CD4-positive, alpha-beta T cell treated with Interleukin-21 for 1 hour (primary cell): ENCODE results near the gene FAIM.
"Not testable (repeated sequence)": the region's sequence is repeated elsewhere in the genome, so short reads cannot be mapped to it uniquely, and the experiment has no call there.

Experiments used
- DNase-seq: peaks from one replicate; pipeline ENCODE4 v3.0.0-alpha.2; 2020

Gene FAIM

GRCh38 chr3:138604106-138604595 lies 4.4 kb upstream of the FAIM start:
- not testable (repeated sequence) for DNase-seq

GRCh38 chr3:138609898-138610266 lies 1.3 kb downstream of the FAIM start:
- no peak for DNase-seq

GRCh38 chr3:138615462-138615861 lies 6.9 kb downstream of the FAIM start:
- no peak for DNase-seq

- DNase-seq = no peak
Observed at GRCh38 chr3:138620431-138620830, 11.9 kb downstream of the FAIM start.

- no peak for DNase-seq
Observed at GRCh38 chr3:138624518-138624917, 15.9 kb downstream of the FAIM start.

GRCh38 chr3:138625707-138626365 lies 17.3 kb downstream of the FAIM start:
- no peak for DNase-seq

DNA sequence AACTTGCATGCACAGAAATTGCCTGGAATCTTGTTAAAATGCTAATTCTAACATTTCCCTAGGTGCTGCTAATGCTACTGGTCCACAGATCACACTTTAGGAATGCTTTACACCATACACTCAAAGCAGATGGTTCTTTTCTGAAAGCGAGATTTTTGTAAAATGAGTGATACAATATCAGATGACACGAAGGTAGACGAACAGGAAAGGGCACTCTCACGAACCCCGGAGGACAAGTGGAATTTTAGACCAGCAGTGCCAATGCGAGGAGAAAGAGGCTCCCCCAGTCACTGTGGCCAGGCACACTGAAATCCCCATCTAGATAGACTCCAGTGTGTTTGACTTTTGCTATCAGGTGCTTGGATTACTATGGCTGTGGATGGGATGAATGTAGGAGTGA lies 21.0 kb downstream of the FAIM start:
- no peak for DNase-seq

GRCh38 chr3:138638641-138639040 lies 30.1 kb downstream of the FAIM start:
- DNase-seq = no peak

DNA sequence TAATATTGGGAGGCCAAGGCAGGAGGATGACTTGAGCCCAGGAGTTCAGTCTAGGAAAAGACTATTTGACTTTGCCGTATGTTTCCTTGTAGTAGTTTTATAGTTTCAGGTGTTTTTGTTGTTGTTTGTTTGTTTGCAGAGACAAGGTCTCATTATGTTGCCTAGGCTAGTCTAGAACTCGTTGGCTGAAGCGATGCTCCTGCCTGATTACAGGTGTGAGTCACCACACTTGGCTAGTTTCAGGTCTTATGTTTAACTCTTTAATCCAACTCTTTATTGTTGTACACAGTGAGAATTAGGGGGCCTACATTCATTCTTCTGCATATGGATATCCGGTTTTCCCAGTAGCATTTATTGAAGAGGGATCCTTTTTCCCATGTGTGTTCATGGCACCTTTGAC lies 32.0 kb downstream of the FAIM start:
- no peak for DNase-seq

DNA sequence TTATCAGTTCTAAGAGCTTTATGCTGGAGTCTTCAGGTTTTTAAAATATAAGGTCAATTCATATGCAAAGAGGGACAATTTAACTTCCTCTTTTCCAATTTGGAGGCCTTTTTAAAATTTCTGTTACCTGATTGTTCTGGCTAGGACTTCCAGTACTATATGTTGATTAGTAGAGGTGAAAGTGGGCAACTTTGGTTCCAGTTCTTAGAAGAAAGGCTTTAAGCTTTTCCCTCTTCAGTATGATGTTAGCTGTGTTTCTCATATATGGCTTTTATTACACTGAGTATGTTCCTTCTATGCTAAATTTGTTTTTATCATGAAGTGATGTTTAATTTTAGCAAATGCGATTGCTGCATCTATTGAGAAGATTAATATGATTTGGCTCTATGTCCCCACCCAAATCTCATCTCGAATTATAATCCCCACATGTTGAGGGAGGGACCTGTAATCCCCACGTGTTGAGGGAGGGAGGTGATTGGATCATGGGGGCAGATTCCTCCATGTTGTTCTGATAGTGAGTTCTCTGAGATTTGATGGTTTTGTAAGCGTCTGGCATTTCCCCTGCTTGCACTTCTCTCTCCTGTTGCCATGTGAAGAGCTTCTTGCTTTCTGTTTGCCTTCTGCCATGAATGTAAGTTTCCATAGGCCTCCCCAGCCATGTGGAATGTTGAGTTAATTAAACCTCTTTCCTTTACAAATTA lies 33.8 kb downstream of the FAIM start:
- no peak for DNase-seq

DNA sequence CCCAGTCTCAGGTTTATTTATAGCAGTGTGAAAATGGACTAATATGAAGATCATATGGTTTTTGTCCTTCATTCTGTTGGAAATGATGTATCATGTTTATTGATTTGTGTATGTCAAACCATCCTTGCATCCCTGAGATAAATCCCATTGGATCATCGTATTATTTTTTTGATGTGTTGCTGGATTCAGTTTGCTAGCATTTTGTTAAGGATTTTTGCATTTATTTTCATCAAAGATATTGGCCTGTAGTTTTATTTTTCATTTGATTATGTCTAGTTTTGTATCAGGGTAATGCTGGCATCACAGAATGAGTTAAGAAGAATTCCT lies 34.3 kb downstream of the FAIM start:
- DNase-seq = no peak

DNA sequence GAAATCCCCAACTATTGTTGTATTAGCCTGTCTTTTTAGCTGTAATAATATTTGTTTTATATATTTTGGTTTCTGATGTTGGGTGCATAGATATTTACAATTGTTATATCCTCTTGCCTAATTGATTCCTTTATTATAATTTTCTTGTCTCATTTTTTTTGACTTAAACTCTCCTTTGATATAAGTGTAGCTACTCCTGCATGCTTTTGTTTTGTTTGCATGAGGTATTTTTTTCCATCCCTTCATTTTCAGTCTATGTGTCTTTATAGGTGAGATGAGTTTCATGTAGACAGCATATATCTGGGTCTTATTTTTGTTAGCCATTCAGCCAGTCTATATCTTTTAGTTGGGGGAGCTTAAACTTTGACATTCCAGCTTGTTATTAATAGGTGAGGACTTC lies 37.4 kb downstream of the FAIM start:
- DNase-seq = no peak

- no peak for DNase-seq
Observed at GRCh38 chr3:138646513-138646912, 37.9 kb downstream of the FAIM start.

GRCh38 chr3:138649134-138649533 lies 40.6 kb downstream of the FAIM start:
- no peak for DNase-seq

GRCh38 chr3:138653567-138653966 lies 45.0 kb downstream of the FAIM start:
- DNase-seq = no peak

DNA sequence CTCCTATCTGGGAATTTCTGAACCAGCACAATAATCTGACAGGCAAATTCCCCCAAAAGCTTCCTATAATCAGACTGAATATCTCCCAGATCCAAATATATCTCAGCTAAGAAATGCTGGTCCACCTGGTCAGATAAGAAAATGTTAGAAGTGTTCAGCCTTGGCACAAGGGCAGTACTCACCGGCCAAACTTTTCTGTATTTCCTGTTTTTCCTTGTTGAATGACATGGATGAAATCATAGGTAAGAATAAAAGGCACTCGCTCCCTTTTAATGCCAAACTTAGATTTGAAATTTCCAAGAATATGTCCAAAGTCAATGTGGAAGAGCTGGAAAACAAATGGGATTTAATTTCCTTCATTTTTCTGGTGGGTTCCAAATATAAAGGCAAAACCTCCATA lies 48.9 kb downstream of the FAIM start:
- no peak for DNase-seq

GRCh38 chr3:138668107-138668506 lies 59.5 kb downstream of the FAIM start:
- DNase-seq = no peak

DNA sequence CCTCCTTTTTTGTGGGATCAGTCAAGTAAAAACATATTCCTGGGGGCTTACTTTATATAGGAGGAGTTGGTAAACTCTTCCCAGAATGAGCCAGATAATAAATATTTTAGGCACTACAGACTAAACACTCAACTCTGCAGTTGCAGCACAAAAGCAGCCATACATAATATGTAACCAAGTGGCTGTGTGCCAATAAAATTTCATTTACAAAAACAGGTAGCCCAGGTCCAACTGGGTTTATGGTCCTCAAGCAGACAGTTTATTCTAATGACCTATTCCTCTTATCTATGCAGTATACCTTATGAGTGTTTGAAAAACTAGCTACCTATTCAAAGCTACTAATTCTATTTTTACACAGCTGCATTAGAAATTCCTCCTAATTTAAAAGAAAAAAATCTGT lies 61.8 kb downstream of the FAIM start:
- no peak for DNase-seq

DNA sequence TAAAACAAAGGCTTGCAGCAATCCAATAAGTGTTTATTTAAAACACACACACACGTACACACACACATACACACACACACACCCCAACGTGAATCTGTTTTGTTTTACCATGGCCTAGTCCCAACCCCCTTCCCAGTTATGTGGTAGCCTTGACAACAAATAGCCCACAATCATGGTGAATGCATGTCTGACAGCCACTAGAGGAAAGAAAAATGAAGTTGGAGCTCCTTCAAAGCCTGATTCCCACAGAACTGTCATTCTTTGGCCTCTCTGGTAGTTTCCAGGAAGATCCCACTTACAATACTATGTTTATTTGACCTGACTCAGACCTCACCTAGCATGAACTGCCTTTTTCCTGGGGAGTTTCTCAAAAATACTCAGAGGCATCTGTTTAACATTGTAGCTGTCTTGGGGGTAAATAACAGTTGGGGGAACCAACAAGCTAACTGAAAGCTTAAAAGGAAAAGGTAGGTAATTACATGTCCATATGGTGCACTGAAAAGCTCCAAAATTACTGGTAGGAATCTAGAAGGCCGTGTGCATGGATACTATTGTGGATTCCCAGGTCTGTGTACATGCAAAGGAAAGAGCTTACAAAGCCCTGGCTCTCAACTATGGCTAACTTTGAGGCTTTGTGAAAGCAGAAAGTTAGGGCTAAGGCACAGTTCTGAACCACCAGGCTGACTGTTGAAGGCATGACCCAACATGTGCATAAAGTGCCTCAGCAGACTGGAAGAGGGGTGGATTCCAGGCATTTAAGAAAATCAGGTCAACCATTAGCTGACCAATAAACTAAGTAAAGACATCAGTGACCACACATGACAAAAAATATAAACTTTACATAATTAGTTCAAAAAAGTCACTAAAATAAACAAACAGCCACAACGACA lies 65.3 kb downstream of the FAIM start:
- no peak for DNase-seq

DNA sequence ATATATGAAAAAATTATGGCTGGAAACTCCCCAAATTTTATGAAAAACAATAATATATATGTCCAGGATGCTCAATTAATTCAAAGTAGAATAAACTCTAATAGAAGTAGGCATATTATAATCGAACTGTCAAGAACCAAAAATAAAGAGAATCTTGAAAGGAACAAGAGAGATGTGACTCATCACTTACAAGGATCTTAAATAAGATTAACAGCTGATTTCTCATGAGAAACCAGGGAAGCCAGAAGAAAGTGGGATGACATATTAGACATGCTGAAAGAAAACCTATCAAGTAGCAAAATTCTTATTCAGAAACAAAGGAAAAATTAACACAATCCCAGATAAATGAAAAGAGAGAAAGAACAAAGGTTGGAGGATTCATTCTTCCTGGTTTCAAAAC lies 66.8 kb downstream of the FAIM start:
- no peak for DNase-seq

DNA sequence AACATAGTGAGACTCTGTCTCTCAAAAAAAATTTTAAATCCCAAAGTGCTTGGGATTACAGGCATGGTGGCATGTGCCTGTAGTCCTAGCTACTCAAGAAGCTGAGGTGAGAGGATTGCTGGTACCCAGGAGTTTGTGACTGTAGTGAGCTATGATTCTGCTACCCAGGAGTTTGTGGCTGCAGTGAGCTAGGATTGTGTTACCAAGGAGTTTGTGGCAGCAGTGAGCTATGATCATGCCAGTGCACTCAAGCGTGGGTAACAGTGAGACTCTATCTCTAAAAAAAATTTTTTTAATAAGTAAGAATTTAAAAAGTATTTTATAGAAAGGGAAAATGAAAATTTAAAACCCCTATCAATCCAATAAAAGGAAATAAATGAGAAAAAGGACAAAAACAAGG lies 69.5 kb downstream of the FAIM start:
- DNase-seq = no peak

- no peak for DNase-seq
Observed at GRCh38 chr3:138678874-138679392, 70.4 kb downstream of the FAIM start.

GRCh38 chr3:138680974-138681373 lies 72.4 kb downstream of the FAIM start:
- DNase-seq = not testable (repeated sequence)
